GM21528 (cell line): ENCODE results near the gene PAQR4.
"Not testable (repeated sequence)": the region's sequence is repeated elsewhere in the genome, so short reads cannot be mapped to it uniquely, and the experiment has no call there.

Experiments
- ATAC-seq: cut with Tn5 transposase; IDR thresholded peaks from one replicate; pipeline ENCODE4 v1.9.1; 2021; ENCODE audit warnings: mild to moderate bottlenecking, moderate library complexity; ENCODE audit not compliant: unreplicated experiment, low FRiP score

The PAQR4 gene

GRCh38 chr16:2942045-2942444, 27.1 kb upstream of the PAQR4 start:
- no peak for ATAC-seq

GRCh38 chr16:2943716-2944115, 25.4 kb upstream of the PAQR4 start:
- not testable (repeated sequence) for ATAC-seq

GRCh38 chr16:2946649-2947048, 22.5 kb upstream of the PAQR4 start:
- ATAC-seq, result no peak

- no peak for ATAC-seq
Measured at GRCh38 chr16:2948807-2949704, 20.1 kb upstream of the PAQR4 start.

- no peak for ATAC-seq
Measured at GRCh38 chr16:2949705-2950352, 19.3 kb upstream of the PAQR4 start.

- ATAC-seq, result no peak
Measured at GRCh38 chr16:2950353-2950724, 18.8 kb upstream of the PAQR4 start.

- ATAC-seq, result no peak
Measured at GRCh38 chr16:2950773-2951172, 18.4 kb upstream of the PAQR4 start.

GRCh38 chr16:2952679-2953078, 16.5 kb upstream of the PAQR4 start:
- no peak for ATAC-seq

- no peak for ATAC-seq
Measured at GRCh38 chr16:2953706-2954627, 15.2 kb upstream of the PAQR4 start.

GRCh38 chr16:2954656-2955381, 14.3 kb upstream of the PAQR4 start:
- ATAC-seq, result no peak

GRCh38 chr16:2955438-2955778, 13.7 kb upstream of the PAQR4 start:
- no peak for ATAC-seq

- no peak for ATAC-seq
Measured at GRCh38 chr16:2955779-2956578, 13.2 kb upstream of the PAQR4 start.

GRCh38 chr16:2956579-2956956, 12.6 kb upstream of the PAQR4 start:
- ATAC-seq, result no peak

GRCh38 chr16:2959206-2959605, 9.9 kb upstream of the PAQR4 start:
- ATAC-seq, result no peak

GRCh38 chr16:2960183-2961010, 8.8 kb upstream of the PAQR4 start:
- no peak for ATAC-seq

- no peak for ATAC-seq
Measured at GRCh38 chr16:2962334-2963073, 6.6 kb upstream of the PAQR4 start.

GRCh38 chr16:2963074-2963722, 6.0 kb upstream of the PAQR4 start:
- ATAC-seq, result no peak
